HG03196 (cell line): ENCODE measurements around the gene COX18.
A peak's percentile ranks its signal among the peaks of the same experiment; 100 is the strongest.

Source experiments
- ATAC-seq: cut with Tn5 transposase; IDR thresholded peaks from one replicate; pipeline ENCODE4 v1.9.1; 2021; ENCODE audit not compliant: unreplicated experiment

The COX18 gene

GRCh38 chr4:73069338-73070073 lies at the start of gene COX18:
Gene COX18 (minus strand): TSS chr4:73069716. CDS start chr4:73069649, 67 bp downstream.
- ATAC-seq, result peak; percentile 90

- ATAC-seq, result no peak
Observed at GRCh38 chr4:73109493-73109892, 40.0 kb upstream of the COX18 start.

GRCh38 chr4:73104695-73105094 lies 35.2 kb upstream of the COX18 start:
- no peak for ATAC-seq

GRCh38 chr4:73103799-73104503 lies 34.4 kb upstream of the COX18 start:
- ATAC-seq, result no peak

GRCh38 chr4:73099143-73099542 lies 29.6 kb upstream of the COX18 start:
- no peak for ATAC-seq

GRCh38 chr4:73098713-73099112 lies 29.2 kb upstream of the COX18 start:
- no peak for ATAC-seq

- ATAC-seq, result no peak
Observed at GRCh38 chr4:73098016-73098415, 28.5 kb upstream of the COX18 start.

GRCh38 chr4:73092868-73093267 lies 23.4 kb upstream of the COX18 start:
- ATAC-seq, result no peak

GRCh38 chr4:73090738-73091137 lies 21.2 kb upstream of the COX18 start:
- no peak for ATAC-seq

- no peak for ATAC-seq
Observed at GRCh38 chr4:73087871-73088270, 18.4 kb upstream of the COX18 start.

GRCh38 chr4:73086095-73086868 lies 16.8 kb upstream of the COX18 start:
- ATAC-seq, result no peak

GRCh38 chr4:73080789-73081188 lies 11.3 kb upstream of the COX18 start:
- ATAC-seq, result no peak

- no peak for ATAC-seq
Observed at GRCh38 chr4:73075832-73076231, 6.3 kb upstream of the COX18 start.

- ATAC-seq, result peak; percentile 15
Observed at GRCh38 chr4:73070074-73070390, 516 bp upstream of the COX18 start.

- peak; percentile 3 for ATAC-seq
Observed at GRCh38 chr4:73068491-73069337, 802 bp downstream of the COX18 start.

GRCh38 chr4:73067971-73068394 lies 1.5 kb downstream of the COX18 start:
- no peak for ATAC-seq

- ATAC-seq, result no peak
Observed at GRCh38 chr4:73066928-73067327, 2.6 kb downstream of the COX18 start.

- no peak for ATAC-seq
Observed at GRCh38 chr4:73066445-73066844, 3.1 kb downstream of the COX18 start.

- ATAC-seq, result no peak
Observed at GRCh38 chr4:73064536-73064935, 5.0 kb downstream of the COX18 start.

GRCh38 chr4:73055241-73055897 lies 14.1 kb downstream of the COX18 start:
- ATAC-seq, result peak; percentile 71
